GM12874 (cell line): ENCODE results near the gene FOXM1.
A peak's percentile ranks its signal among the peaks of the same experiment; 100 is the strongest.

Experiments used
- TF ChIP-seq, protein P1 (sequence below): IDR thresholded peaks from 2 replicates; pipeline ENCODE4 v1.5.1; 2011; ENCODE audit warnings: low read depth, mild to moderate bottlenecking, control low read depth, low read length, moderate library complexity; ENCODE audit not compliant: insufficient read depth

Gene FOXM1

DNA sequence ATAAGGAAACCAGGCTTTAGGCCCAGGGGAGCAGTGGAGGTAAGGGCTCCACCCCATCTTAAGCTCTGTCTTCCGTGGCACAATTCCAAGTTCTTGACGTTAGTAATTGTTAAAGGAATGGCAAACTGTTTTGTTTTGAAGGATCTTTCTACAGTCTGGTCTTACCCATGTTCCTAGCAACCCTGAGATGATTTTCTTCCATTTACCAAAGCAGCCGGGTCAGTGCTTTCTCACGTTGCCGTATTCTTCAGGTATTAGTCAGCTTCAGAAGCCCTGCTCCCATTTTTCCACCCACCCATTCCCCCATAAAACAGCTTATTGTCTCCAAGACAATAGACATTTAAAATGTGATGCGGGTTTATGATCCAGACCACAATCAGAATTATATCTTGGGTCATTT is 52.4 kb downstream of the FOXM1 start:
- TF ChIP-seq, protein P1, sequence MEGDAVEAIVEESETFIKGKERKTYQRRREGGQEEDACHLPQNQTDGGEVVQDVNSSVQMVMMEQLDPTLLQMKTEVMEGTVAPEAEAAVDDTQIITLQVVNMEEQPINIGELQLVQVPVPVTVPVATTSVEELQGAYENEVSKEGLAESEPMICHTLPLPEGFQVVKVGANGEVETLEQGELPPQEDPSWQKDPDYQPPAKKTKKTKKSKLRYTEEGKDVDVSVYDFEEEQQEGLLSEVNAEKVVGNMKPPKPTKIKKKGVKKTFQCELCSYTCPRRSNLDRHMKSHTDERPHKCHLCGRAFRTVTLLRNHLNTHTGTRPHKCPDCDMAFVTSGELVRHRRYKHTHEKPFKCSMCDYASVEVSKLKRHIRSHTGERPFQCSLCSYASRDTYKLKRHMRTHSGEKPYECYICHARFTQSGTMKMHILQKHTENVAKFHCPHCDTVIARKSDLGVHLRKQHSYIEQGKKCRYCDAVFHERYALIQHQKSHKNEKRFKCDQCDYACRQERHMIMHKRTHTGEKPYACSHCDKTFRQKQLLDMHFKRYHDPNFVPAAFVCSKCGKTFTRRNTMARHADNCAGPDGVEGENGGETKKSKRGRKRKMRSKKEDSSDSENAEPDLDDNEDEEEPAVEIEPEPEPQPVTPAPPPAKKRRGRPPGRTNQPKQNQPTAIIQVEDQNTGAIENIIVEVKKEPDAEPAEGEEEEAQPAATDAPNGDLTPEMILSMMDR = no peak

DNA sequence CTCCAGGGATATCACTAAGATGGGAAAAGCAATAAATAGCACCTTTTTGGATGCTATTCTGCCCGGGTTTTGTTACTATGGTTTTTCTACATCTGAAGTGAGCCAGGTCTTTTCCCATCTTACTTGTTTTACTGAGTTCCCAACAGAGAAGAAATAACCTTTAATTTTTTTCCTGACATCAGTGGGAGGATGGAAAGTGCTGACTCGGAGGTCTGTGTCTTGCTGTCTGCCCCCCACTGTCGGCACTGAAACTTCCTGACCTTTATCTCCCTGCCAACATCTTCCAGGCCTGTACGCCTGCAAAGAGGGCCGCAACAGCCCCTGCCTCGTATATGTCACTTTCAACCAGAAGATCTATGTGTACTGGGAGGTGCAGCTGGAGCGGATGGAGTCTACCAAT is 53.5 kb downstream of the FOXM1 start:
- TF ChIP-seq, protein P1 = no peak

DNA sequence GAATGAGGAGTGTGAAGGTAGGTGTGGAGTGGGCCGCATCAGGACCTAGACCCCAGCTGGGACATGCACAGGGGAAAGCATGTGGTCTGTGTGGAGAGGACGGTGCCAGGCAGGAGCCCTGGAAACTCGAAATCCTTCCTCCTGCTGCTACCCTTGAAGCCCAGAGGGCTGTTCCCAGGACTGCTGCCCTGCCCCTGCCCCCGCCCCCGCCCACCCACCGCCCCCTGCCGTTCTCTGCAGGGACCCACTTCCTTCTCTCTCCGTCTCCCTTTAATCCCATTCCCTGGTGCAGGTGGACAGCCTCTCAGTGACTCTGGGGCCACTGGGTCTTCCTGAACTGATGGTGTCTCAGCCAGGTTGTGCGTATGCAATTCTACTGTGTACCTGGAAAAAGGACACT is 56.5 kb downstream of the FOXM1 start:
- TF ChIP-seq, protein P1 = no peak

DNA sequence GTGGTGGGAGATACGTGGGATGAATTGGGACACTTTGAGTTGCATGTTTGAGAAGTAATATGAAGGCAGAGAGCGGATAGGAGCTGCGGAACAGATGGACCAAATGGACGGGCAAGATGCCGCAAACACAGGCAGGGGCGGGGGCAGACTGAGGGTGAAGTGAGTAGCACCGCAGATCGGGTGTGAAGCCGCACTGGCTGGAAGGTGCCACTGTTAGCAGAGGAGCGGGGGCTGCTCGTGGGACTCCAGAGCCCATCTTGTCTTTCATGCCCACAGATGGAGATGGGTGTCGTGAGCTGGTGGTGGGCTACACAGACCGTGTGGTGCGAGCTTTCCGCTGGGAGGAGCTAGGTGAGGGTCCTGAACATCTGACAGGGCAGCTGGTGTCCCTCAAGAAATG is 57.2 kb downstream of the FOXM1 start:
- TF ChIP-seq, protein P1 = no peak

DNA sequence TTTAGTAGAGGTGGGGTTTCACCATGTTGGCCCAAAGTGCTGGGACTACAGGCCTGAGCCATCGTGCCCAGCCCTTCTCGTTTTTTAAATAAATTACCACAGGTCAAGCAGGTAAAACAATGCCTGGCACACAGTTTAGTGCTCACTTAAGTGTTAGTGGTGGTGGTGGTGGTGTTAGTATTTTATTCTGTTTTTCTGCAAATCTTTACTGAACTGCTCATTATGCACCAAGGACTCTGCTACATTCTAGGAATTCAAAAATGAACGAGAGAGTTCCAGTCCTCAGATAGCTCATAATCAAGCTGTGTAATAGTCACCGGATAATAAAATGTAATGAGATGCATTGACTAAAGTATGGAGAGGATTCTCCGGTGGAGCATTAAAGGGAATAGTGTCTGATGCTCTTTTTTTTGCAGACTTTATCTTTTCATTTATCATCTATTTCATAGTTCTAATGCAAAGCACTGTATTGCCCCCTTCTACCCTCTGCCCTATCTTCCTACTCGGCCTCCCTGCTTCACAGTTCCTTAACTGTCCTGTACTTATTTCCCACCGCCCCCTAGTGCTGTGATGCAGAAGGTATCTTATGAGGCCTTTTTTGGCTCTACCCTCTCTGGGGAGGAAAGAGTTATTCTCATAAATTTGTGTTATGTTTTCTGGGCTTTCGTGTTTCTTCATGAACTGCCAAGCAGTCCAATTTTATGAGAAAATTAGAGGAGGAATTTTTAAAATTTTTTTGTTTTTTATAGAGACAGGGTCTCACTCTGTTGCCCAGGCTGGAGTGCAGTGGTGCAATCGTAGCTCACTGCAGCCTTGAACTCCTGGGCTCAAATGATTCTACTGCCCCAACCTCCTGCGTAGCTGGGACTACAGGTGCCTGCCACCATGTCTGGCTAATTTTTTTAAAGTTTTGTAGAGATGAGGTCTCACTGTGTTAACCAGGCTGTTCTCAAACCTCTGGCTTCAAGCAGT is 63.5 kb downstream of the FOXM1 start:
- TF ChIP-seq, protein P1 = peak; percentile 65

DNA sequence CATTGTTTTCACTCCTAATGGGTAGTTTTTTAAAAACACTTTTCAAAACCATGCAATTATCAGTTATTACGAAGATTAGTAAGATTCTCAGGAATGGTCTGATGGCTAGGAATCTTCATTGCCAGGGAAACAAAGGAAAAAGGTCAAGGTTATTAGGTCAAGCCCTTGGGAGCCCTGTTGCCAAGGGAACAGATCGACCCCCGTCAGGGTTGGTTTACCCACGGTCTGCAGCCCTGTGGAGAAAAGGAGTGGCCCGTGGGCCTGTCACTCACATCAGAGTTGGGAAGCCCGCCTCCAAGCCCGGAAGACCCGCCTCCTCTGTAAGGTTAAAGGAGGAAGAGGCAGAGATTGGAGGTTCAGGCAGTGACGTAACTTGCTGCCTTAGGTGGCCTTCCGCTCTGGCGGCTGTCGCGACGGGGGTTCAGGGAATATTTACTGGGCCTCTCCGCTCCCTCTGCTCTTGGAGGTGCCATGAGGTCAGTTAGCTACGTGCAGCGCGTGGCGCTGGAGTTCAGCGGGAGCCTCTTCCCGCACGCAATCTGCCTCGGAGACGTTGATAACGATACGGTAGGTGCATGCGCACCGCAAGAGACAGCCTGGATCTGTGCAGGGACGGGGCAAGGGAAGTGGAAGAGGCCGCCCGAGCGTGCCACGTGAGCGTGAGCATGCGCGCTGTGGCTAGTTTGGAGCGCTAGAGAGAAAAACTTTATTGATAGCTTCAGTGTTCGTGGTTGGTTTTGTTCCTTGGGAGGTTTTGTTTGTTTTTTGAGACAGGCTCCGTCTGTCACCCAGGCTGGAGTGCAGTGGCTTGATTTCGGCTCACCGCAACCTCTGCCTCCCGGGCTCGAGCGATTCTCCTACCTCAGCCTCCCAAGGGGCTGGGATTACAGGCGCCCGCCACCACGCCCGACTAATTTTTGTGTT is 64.4 kb downstream of the FOXM1 start, which contains the start of gene ITFG2:
TSS of gene ITFG2 (plus strand) at position 379 of the 924 bp plus-strand sequence. CDS start at position 472, 93 bp downstream.
- TF ChIP-seq, protein P1 = no peak

DNA sequence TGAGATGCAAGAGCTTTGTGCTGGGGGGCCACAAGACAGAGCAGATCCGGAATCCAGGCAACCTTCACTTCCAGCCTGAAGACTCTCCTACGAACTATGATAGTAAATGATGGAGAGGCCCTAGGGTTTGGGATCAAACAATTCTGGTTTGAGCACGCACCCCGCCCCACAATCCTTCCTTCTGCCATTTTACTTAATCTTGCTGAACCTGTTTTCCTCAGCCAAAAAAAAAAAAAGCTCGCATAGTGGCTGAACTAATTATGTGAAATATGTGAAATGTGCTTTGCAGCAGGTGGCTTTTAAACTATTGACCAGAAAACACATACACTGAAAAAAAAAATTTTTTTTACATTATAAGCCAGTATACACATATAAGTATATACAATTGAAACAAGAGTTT is 65.2 kb downstream of the FOXM1 start:
- TF ChIP-seq, protein P1 = no peak
